ENCODE measurements around the gene SLC44A4.
A peak's percentile ranks its signal among the peaks of the same experiment; 100 is the strongest.
"Not testable (repeated sequence)": the region's sequence is repeated elsewhere in the genome, so short reads cannot be mapped to it uniquely, and the experiment has no call there.

SLC44A4 gene

DNA sequence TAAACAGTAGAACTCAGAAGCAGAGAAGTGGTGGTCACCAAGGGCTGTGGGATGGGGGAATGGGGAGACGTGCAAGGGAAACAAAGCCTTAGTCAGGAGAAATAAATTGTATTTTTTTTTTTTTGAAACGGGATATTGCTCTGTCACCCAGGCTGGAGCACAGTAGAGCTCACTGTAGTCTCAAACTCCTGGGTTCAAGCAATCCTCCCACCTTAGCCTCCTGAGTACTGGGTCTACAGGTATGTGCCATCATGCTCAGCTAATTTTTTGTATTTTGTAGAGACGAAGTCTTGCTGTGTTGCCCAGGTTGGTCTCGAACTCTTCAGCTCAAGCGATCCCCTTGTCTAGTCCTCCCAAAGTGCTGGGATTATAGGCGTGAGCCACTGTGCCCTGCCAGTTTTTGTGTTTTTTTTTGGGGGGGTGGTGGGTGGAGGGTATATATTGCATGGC lies 47.9 kb downstream of the SLC44A4 start:
- peak overlapping the region; percentile 77 to 80 for H3K4me3 ChIP-seq (ENCODE audit: low read depth in 1 of 2, low read length in 2 of 2)
- peaks cover 9 to 34% of the 10 kb centered on the region in 2 donors for H3K4me1 ChIP-seq (ENCODE audit: control insufficient read depth in 1 of 2, insufficient read depth in 2 of 2, low read length in 2 of 2)
- peak overlapping the region; percentile 64 for H3K27ac ChIP-seq (ENCODE audit: low read depth, low read length)

GRCh38 chr6:31829633-31830283 lies 49.0 kb downstream of the SLC44A4 start:
- H3K4me3 ChIP-seq (ENCODE audit: low read depth in 1 of 2, low read length in 2 of 2): peak overlapping the region; percentile 77 to 80
- H3K27me3 ChIP-seq (ENCODE audit: control insufficient read depth in 1 of 2, insufficient read depth in 2 of 2, low read length in 2 of 2): no peaks in the 10 kb centered on the region
- H3K4me1 ChIP-seq (ENCODE audit: control insufficient read depth in 1 of 2, insufficient read depth in 2 of 2, low read length in 2 of 2): peaks cover 17 to 34% of the 10 kb centered on the region in 2 donors
- H3K27ac ChIP-seq (ENCODE audit: low read depth, low read length): peak overlapping the region; percentile 68
- no peaks in the 10 kb centered on the region for H3K36me3 ChIP-seq (ENCODE audit: control insufficient read depth in 1 of 2, insufficient read depth in 2 of 2, low read length in 2 of 2)
- no peaks in the 10 kb centered on the region for H3K9me3 ChIP-seq (ENCODE audit: control insufficient read depth in 1 of 2, low read length in 2 of 2)
- H3K9ac ChIP-seq (ENCODE audit: low read depth in 1 of 2, low read length in 2 of 2): peak overlapping the region; percentile 83 to 90

More for the DNA sequence above, 47.9 kb downstream of the SLC44A4 start:
- Histone ChIP-seq H3K9me3 (ENCODE audit: control insufficient read depth in 1 of 2, low read length in 2 of 2) (no peaks in the 10 kb centered on the region), H3K9ac (ENCODE audit: low read depth in 1 of 2, low read length in 2 of 2) (peak overlapping the region; percentile 83 to 90), H3K36me3 (ENCODE audit: control insufficient read depth in 1 of 2, insufficient read depth in 2 of 2, low read length in 2 of 2) (no peaks in the 10 kb centered on the region), H3K27me3 (ENCODE audit: control insufficient read depth in 1 of 2, insufficient read depth in 2 of 2, low read length in 2 of 2) (no peaks in the 10 kb centered on the region)

- Histone ChIP-seq H3K27me3 (ENCODE audit: control insufficient read depth in 1 of 2, insufficient read depth in 2 of 2, low read length in 2 of 2) (no peaks in the 10 kb centered on the region), H3K9me3 (ENCODE audit: control insufficient read depth in 1 of 2, low read length in 2 of 2) (no peaks in the 10 kb centered on the region), H3K27ac (ENCODE audit: low read depth, low read length) (peak within 1 kb of the TSS; percentile 99)
These were observed 51.3 kb downstream of the SLC44A4 start, which contains the start of gene HSPA1B for GRCh38 chr6:31827286-31828079. TSS of gene HSPA1B (plus strand) at chr6:31827738. CDS start at chr6:31827951, 213 bp downstream.

DNA sequence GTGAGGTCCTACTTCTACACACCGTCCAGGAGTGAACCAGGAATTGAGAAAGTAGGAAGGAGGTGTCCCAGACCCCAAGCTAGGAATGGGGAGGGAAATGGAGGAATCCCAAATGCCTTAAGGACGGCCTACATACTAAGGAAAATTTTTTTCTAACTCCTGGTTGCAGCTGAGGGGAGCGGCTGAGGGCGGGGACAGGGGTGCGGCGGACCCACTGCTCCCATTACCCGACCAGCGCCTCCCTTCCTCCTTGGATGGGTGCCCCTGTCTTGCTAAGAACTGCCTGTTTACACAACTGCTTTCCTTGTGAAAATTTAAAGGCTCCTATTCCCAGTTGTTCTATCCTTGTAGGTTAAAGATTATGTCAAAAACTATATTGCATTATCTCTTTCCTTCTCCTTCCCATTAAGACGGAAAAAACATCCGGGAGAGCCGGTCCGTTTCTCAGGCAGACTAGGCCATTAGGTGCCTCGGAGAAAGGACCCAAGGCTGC lies 52.0 kb downstream of the SLC44A4 start:
- Histone ChIP-seq H3K27me3 (ENCODE audit: control insufficient read depth in 1 of 2, insufficient read depth in 2 of 2, low read length in 2 of 2) (no peaks in the 10 kb centered on the region), H3K27ac (ENCODE audit: low read depth, low read length) (peak overlapping the region; percentile 99), H3K9me3 (ENCODE audit: control insufficient read depth in 1 of 2, low read length in 2 of 2) (no peaks in the 10 kb centered on the region), H3K4me1 (ENCODE audit: control insufficient read depth in 1 of 2, insufficient read depth in 2 of 2, low read length in 2 of 2) (peaks cover 20 to 32% of the 10 kb centered on the region in 2 donors), H3K4me3 (ENCODE audit: low read depth in 1 of 2, low read length in 2 of 2) (peak overlapping the region; percentile 80 to 87), H3K36me3 (ENCODE audit: control insufficient read depth in 1 of 2, insufficient read depth in 2 of 2, low read length in 2 of 2) (no peaks in the 10 kb centered on the region), H3K9ac (ENCODE audit: low read depth in 1 of 2, low read length in 2 of 2) (peak overlapping the region; percentile 97 to 99)

More at GRCh38 chr6:31827286-31828079, 51.3 kb downstream of the SLC44A4 start, which contains the start of gene HSPA1B:
- peaks cover 20 to 29% of the 10 kb centered on the region in 2 donors for H3K4me1 ChIP-seq (ENCODE audit: control insufficient read depth in 1 of 2, insufficient read depth in 2 of 2, low read length in 2 of 2)
- no peaks in the 10 kb centered on the region for H3K36me3 ChIP-seq (ENCODE audit: control insufficient read depth in 1 of 2, insufficient read depth in 2 of 2, low read length in 2 of 2)
- H3K4me3 ChIP-seq (ENCODE audit: low read depth in 1 of 2, low read length in 2 of 2): peak within 1 kb of the TSS; percentile 80 to 87
- H3K9ac ChIP-seq (ENCODE audit: low read depth in 1 of 2, low read length in 2 of 2): peak within 1 kb of the TSS; percentile 97 to 99

- peaks cover 19 to 41% of the 10 kb centered on the region in 2 donors for H3K4me1 ChIP-seq (ENCODE audit: control insufficient read depth in 1 of 2, insufficient read depth in 2 of 2, low read length in 2 of 2)
- no peaks in the 10 kb centered on the region for H3K27me3 ChIP-seq (ENCODE audit: control insufficient read depth in 1 of 2, insufficient read depth in 2 of 2, low read length in 2 of 2)
- peak overlapping the region; percentile 99 for H3K27ac ChIP-seq (ENCODE audit: low read depth, low read length)
- H3K9me3 ChIP-seq (ENCODE audit: control insufficient read depth in 1 of 2, low read length in 2 of 2): no peaks in the 10 kb centered on the region
- no peaks in the 10 kb centered on the region for H3K36me3 ChIP-seq (ENCODE audit: control insufficient read depth in 1 of 2, insufficient read depth in 2 of 2, low read length in 2 of 2)
- H3K9ac ChIP-seq (ENCODE audit: low read depth in 1 of 2, low read length in 2 of 2): peak overlapping the region; percentile 1 to 47
- no peak overlapping the region for H3K4me3 ChIP-seq (ENCODE audit: low read depth in 1 of 2, low read length in 2 of 2)
These were observed 53.2 kb downstream of the SLC44A4 start for GRCh38 chr6:31825553-31825952.

DNA sequence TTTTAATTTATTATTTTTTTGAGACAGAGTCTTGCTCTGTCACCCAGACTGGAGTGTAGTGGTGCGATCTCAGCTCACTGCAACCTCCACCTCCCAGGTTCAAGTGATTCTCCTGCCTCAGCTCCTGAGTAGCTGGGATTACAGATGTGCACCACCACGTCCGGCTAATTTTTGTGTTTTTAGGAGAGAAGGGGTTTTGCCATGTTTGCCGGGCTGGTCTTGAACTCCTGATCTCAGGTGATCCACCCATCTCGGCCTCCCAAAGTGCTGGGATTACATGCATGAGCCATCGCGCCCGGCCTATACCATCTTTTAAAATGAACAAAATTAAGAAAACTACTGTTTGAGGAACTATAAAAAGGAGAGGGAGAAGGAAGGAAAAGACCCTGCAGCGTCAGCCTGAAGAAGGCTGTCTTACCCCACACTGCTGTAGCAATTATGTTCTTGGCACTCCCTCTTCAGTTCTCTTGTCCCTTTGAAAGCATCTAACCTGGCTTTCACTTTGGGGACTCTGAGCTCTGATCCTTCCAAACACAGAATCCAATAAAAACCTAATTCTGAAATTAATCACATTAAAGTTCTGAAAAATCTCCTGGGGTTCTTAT lies 55.1 kb downstream of the SLC44A4 start:
- not testable (repeated sequence) for H3K9me3 ChIP-seq (ENCODE audit: control insufficient read depth in 1 of 2, low read length in 2 of 2); H3K27ac ChIP-seq (ENCODE audit: low read depth, low read length); H3K9ac ChIP-seq (ENCODE audit: low read depth in 1 of 2, low read length in 2 of 2); H3K27me3 ChIP-seq (ENCODE audit: control insufficient read depth in 1 of 2, insufficient read depth in 2 of 2, low read length in 2 of 2); H3K36me3 ChIP-seq (ENCODE audit: control insufficient read depth in 1 of 2, insufficient read depth in 2 of 2, low read length in 2 of 2); H3K4me3 ChIP-seq (ENCODE audit: low read depth in 1 of 2, low read length in 2 of 2)
- H3K4me1 ChIP-seq (ENCODE audit: control insufficient read depth in 1 of 2, insufficient read depth in 2 of 2, low read length in 2 of 2): peaks cover 31 to 50% of the 10 kb centered on the region in 2 donors

- no peaks in the 10 kb centered on the region for H3K36me3 ChIP-seq (ENCODE audit: control insufficient read depth in 1 of 2, insufficient read depth in 2 of 2, low read length in 2 of 2)
- H3K27ac ChIP-seq (ENCODE audit: low read depth, low read length): peak overlapping the region; percentile 90
- H3K4me3 ChIP-seq (ENCODE audit: low read depth in 1 of 2, low read length in 2 of 2): peak overlapping the region; percentile 74 to 83
- H3K4me1 ChIP-seq (ENCODE audit: control insufficient read depth in 1 of 2, insufficient read depth in 2 of 2, low read length in 2 of 2): peaks cover 39 to 60% of the 10 kb centered on the region in 2 donors
- H3K9ac ChIP-seq (ENCODE audit: low read depth in 1 of 2, low read length in 2 of 2): peak overlapping the region; percentile 89 to 98
- no peaks in the 10 kb centered on the region for H3K9me3 ChIP-seq (ENCODE audit: control insufficient read depth in 1 of 2, low read length in 2 of 2)
- no peaks in the 10 kb centered on the region for H3K27me3 ChIP-seq (ENCODE audit: control insufficient read depth in 1 of 2, insufficient read depth in 2 of 2, low read length in 2 of 2)
These were observed 56.6 kb downstream of the SLC44A4 start for GRCh38 chr6:31822036-31822821.

DNA sequence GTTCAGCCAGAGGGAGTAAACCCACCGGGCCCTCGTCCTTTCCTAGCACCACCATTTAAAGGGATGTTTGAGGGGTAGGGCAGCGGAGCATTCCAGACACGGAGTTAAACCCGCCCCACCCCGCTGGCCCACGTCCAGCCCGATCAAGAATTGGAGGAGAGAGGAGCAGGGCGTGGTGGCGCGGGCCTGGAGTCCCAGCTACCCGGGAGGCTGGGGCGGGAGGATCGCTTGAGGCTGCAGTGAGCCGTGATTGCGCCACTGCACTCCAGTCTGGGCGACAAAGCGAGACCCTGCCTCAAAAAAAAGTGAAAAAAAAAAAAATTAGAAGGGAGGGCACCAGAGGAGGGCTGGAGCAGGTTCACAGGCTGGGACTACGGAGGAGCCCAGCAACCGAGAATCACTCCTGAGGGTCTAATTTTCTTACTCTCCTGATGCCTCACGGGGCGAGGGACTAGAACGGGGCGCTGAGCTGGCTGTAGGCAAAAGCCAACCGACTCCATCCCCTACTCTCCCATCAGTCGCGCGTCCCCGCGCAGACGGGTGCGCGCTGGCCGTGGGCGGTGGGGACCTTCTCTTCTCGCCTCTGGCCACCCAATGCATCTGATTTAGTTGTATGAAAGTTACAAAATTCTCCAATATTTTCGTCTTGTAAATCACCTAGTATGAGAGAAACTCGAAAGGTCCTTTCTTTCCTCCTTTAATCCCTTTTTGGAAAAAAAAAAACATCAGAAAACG lies 57.3 kb downstream of the SLC44A4 start:
- Histone ChIP-seq H3K9me3 (ENCODE audit: control insufficient read depth in 1 of 2, low read length in 2 of 2) (no peaks in the 10 kb centered on the region), H3K9ac (ENCODE audit: low read depth in 1 of 2, low read length in 2 of 2) (peak overlapping the region; percentile 76 to 89), H3K36me3 (ENCODE audit: control insufficient read depth in 1 of 2, insufficient read depth in 2 of 2, low read length in 2 of 2) (no peaks in the 10 kb centered on the region), H3K4me1 (ENCODE audit: control insufficient read depth in 1 of 2, insufficient read depth in 2 of 2, low read length in 2 of 2) (peaks cover 36 to 57% of the 10 kb centered on the region in 2 donors), H3K4me3 (ENCODE audit: low read depth in 1 of 2, low read length in 2 of 2) (peak overlapping the region; percentile 74 to 83), H3K27ac (ENCODE audit: low read depth, low read length) (peak overlapping the region; percentile 90), H3K27me3 (ENCODE audit: control insufficient read depth in 1 of 2, insufficient read depth in 2 of 2, low read length in 2 of 2) (no peaks in the 10 kb centered on the region)

- not testable (repeated sequence) for H3K27ac ChIP-seq (ENCODE audit: low read depth, low read length); H3K27me3 ChIP-seq (ENCODE audit: control insufficient read depth in 1 of 2, insufficient read depth in 2 of 2, low read length in 2 of 2); H3K36me3 ChIP-seq (ENCODE audit: control insufficient read depth in 1 of 2, insufficient read depth in 2 of 2, low read length in 2 of 2); H3K9me3 ChIP-seq (ENCODE audit: control insufficient read depth in 1 of 2, low read length in 2 of 2); H3K4me3 ChIP-seq (ENCODE audit: low read depth in 1 of 2, low read length in 2 of 2)
- Histone ChIP-seq H3K9ac (ENCODE audit: low read depth in 1 of 2, low read length in 2 of 2) (peak overlapping the region in 1 of 2 donors; percentile 70), H3K4me1 (ENCODE audit: control insufficient read depth in 1 of 2, insufficient read depth in 2 of 2, low read length in 2 of 2) (peaks cover 30 to 47% of the 10 kb centered on the region in 2 donors)
These were observed 58.4 kb downstream of the SLC44A4 start for GRCh38 chr6:31820399-31820798.
